Measurements from ENCODE around the gene WDR55. TPM values are rescaled to one million over a fixed set of nuclear protein-coding genes. Genes with fewer than 3 reads are reported as not detected.

The WDR55 gene
- total and polyA plus RNA-seq, 2 of the 13 experiments (the other 11 are each of a cell fraction or from before 2014, with no cell fraction given) = 17.7 to 18.2 TPM

DNA sequence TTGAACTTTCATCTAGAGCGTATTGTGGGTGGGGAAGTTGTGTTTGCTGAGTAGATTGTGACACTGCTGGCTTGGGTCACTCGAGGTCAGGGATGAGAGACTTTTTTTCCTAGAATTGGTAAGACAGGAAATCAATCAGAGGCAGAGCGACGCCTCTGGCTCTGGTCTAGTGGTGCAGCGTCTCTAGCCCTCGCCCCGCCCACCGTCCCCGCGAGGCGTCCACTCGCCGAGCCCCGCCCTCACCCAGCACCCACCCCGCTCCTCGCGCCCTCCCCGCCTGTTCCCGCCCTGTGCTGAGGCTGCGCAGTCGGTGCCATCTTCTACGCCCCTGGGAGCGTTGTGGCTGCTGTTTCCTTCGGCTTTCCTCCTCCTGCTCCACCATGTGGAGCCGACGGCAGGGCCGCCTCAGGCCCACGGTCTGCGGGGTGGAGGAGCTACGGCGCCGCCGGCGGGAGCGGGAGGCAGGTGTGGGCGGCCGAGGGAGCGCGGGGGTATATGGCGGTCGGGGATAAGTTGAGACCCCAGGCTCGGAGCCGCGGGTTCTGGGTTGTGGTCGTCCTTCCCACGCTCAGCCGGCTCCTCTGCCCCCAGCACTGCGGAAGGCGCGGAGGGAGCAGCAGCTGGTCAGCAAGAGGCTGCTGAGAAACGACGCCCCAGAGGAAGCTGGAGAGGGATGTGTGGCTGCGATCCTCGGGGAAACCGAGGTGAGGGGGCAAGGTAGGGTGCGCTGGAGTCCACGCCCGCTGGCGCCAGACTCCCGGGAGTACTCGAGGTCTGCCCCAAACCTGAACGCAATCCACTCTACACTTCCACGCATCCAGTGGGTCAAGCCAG is 25.3 kb upstream of the WDR55 start, which contains the start of gene TMCO6 (continued):
- TF ChIP-seq, protein P1, sequence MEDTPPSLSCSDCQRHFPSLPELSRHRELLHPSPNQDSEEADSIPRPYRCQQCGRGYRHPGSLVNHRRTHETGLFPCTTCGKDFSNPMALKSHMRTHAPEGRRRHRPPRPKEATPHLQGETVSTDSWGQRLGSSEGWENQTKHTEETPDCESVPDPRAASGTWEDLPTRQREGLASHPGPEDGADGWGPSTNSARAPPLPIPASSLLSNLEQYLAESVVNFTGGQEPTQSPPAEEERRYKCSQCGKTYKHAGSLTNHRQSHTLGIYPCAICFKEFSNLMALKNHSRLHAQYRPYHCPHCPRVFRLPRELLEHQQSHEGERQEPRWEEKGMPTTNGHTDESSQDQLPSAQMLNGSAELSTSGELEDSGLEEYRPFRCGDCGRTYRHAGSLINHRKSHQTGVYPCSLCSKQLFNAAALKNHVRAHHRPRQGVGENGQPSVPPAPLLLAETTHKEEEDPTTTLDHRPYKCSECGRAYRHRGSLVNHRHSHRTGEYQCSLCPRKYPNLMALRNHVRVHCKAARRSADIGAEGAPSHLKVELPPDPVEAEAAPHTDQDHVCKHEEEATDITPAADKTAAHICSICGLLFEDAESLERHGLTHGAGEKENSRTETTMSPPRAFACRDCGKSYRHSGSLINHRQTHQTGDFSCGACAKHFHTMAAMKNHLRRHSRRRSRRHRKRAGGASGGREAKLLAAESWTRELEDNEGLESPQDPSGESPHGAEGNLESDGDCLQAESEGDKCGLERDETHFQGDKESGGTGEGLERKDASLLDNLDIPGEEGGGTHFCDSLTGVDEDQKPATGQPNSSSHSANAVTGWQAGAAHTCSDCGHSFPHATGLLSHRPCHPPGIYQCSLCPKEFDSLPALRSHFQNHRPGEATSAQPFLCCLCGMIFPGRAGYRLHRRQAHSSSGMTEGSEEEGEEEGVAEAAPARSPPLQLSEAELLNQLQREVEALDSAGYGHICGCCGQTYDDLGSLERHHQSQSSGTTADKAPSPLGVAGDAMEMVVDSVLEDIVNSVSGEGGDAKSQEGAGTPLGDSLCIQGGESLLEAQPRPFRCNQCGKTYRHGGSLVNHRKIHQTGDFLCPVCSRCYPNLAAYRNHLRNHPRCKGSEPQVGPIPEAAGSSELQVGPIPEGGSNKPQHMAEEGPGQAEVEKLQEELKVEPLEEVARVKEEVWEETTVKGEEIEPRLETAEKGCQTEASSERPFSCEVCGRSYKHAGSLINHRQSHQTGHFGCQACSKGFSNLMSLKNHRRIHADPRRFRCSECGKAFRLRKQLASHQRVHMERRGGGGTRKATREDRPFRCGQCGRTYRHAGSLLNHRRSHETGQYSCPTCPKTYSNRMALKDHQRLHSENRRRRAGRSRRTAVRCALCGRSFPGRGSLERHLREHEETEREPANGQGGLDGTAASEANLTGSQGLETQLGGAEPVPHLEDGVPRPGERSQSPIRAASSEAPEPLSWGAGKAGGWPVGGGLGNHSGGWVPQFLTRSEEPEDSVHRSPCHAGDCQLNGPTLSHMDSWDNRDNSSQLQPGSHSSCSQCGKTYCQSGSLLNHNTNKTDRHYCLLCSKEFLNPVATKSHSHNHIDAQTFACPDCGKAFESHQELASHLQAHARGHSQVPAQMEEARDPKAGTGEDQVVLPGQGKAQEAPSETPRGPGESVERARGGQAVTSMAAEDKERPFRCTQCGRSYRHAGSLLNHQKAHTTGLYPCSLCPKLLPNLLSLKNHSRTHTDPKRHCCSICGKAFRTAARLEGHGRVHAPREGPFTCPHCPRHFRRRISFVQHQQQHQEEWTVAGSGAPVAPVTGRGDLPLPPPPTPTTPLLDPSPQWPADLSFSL (CRISPR knock-in tag; IDR thresholded peaks at IDR 0.05) = peak; percentile 60
- TF ChIP-seq TAF15 (IDR thresholded peaks at IDR 0.05; ENCODE audit: low read depth, low read length, poor library complexity, severe bottlenecking) (peak; percentile 97), KLF16 (CRISPR knock-in tag; IDR thresholded peaks at IDR 0.05) (peak in 1 of 2 experiments; percentile 91; a peak in 2 of 4 replicates), TGIF2 (CRISPR knock-in tag; IDR thresholded peaks at IDR 0.05) (peak; percentile 57; the same call in 1 of the 2 replicates), TMF1 (CRISPR knock-in tag; IDR thresholded peaks at IDR 0.05; ENCODE audit: low read depth) (no peak), ZNF12 (CRISPR knock-in tag; IDR thresholded peaks at IDR 0.05) (peak; percentile 22; the same call in 1 of the 2 replicates), NRL (CRISPR knock-in tag; IDR thresholded peaks at IDR 0.05; ENCODE audit: borderline replicate concordance) (peak; percentile 96), ZFP36L2 (CRISPR knock-in tag; IDR thresholded peaks at IDR 0.05) (no peak), JUND (CRISPR knock-in tag; IDR thresholded peaks at IDR 0.05) (no peak), EHMT2 (IDR thresholded peaks at IDR 0.05; ENCODE audit: borderline replicate concordance, low read depth, low read length) (no peak), MEIS1 (CRISPR knock-in tag; IDR thresholded peaks at IDR 0.05; ENCODE audit: borderline replicate concordance) (peak; percentile 76; the same call in 1 of the 2 replicates), MAF1 (CRISPR knock-in tag; IDR thresholded peaks at IDR 0.05; ENCODE audit: borderline replicate concordance) (peak; percentile 70; the same call in 1 of the 2 replicates), ZNF275 (CRISPR knock-in tag; IDR thresholded peaks at IDR 0.05; ENCODE audit: borderline replicate concordance) (peak; percentile 62; the same call in 1 of the 2 replicates), ZBTB46 (CRISPR knock-in tag; IDR thresholded peaks at IDR 0.05; ENCODE audit: borderline replicate concordance) (no peak; the same call in 1 of the 2 replicates), ZNF326 (CRISPR knock-in tag; IDR thresholded peaks at IDR 0.05; ENCODE audit: borderline replicate concordance) (no peak), SUZ12 (IDR thresholded peaks at IDR 0.05; ENCODE audit: low read depth, low read length) (no peak)
- TF ChIP-seq, protein P2, sequence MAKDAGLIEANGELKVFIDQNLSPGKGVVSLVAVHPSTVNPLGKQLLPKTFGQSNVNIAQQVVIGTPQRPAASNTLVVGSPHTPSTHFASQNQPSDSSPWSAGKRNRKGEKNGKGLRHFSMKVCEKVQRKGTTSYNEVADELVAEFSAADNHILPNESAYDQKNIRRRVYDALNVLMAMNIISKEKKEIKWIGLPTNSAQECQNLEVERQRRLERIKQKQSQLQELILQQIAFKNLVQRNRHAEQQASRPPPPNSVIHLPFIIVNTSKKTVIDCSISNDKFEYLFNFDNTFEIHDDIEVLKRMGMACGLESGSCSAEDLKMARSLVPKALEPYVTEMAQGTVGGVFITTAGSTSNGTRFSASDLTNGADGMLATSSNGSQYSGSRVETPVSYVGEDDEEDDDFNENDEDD (CRISPR knock-in tag; IDR thresholded peaks at IDR 0.05; ENCODE audit: borderline replicate concordance) = peak; percentile 91; the same call in 1 of the 2 replicates

Data from HepG2 (cell line).